Activated CD4-positive, alpha-beta T cell treated with anti-CD3 and anti-CD28 coated beads, Interleukin-2, amount 50 U/mL, for 4 hours (primary cell): ENCODE results near the gene COX20.
"Not testable (repeated sequence)": the region's sequence is repeated elsewhere in the genome, so short reads cannot be mapped to it uniquely, and the experiment has no call there.

Experiments
- DNase-seq, 2 experiments: peaks; one replicate each; pipeline ENCODE4 v3.0.0-alpha.2; 2020

Gene COX20, protein sequence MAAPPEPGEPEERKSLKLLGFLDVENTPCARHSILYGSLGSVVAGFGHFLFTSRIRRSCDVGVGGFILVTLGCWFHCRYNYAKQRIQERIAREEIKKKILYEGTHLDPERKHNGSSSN

DNA sequence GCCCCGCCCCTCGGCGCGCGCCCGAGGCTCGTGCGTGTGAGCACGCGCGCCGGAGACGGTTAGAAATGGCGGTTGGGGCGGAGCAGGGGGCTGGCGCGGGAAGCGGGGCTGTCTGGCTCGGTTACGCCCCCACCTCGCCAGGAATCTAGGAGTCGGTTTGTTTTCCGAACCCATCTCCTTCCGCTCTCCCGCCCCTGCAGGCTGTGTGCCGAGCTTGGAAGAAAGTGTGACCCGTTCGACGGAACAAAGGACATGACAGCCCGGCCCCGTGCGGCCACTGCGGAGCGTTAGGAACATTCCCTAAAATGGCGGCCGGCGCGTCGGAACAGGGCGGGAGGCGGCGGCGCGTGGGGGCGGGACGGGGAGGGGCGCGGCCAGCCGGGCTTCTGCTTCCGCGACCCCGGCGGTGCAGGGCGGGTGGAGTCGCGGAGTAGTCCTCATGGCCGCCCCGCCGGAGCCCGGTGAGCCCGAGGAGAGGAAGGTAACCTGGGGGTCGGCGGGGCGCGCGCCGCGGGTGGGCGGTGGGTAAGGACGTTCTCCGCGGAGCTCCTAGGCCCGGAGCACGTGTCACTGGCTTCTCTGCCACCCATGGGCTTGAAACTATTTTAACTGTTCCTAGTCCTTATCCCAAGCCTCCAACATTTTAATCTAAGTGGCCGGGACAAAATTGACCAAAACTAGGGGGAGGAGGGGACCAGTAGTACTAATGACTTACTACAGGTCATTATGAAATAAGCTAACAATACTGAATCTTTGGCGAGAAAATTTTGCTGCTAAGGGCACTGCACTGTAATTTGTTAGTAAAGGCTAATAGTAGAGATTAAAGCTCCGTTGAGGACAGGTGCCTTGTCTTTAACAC is at the start of gene COX20:
TSS of gene COX20 (plus strand) at position 383 of the 859 bp plus-strand sequence. CDS start at position 440, 57 bp downstream.
- peak; percentile 82 to 83 for DNase-seq

DNA sequence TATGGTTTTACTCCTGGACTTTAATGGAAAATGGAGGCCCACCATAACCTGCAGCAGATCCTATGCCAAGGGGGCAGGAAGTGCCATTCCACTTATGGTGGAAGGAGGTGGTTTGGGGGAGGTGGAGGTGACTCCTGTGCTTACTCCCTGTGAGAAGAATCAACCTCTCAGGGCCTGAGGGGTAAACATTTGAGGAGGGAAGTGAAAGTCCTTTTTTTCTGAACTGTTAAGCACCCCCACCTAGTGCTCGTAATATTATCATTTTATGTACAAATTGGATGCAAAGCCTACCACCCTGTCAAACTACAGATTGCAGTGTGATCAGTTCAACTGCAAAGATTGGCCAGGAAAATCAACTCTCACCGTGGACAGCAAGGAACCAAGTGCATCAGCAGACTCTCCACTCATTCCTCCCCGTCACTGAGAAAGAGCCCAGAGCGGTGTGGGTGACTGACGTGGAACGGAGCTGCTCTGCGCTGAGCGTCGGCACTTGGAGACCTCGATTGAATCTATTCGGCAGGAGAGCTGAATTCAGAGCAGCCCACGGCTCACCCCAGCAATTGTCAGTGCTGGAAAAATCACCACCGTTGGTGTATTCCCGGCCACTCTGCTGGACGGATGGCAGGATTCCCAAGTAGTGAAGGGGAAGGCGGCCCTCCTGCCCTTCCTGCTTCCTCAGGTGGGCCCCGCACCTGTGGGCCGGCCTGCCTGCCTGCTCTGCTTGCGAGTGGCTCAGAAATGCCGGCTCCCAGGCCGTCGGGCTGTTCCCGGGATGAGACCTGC is 46.8 kb upstream of the COX20 start:
- no peak for DNase-seq

GRCh38 chr1:244789276-244789580 is 46.2 kb upstream of the COX20 start:
- no peak for DNase-seq

DNA sequence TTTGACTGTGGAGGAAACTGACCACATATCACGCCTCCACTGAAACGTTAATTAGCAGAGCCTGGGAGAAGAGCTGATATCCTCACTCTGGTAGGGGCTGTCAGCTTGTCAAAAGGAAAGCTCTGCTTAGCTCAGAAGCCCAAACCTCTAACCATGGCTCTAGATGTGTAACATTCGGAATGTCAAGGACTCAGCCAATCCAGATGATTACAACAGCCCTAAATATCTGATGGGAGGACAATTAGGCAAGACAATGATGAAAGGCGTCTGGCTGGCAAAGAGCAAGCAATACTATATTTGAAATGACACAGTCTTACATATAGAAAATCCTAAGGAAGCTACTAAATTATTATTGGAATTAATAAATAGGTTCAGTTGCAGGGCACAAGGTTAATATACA is 45.7 kb upstream of the COX20 start:
- DNase-seq, result no peak

GRCh38 chr1:244791061-244791460 is 44.4 kb upstream of the COX20 start:
- DNase-seq, result no peak

DNA sequence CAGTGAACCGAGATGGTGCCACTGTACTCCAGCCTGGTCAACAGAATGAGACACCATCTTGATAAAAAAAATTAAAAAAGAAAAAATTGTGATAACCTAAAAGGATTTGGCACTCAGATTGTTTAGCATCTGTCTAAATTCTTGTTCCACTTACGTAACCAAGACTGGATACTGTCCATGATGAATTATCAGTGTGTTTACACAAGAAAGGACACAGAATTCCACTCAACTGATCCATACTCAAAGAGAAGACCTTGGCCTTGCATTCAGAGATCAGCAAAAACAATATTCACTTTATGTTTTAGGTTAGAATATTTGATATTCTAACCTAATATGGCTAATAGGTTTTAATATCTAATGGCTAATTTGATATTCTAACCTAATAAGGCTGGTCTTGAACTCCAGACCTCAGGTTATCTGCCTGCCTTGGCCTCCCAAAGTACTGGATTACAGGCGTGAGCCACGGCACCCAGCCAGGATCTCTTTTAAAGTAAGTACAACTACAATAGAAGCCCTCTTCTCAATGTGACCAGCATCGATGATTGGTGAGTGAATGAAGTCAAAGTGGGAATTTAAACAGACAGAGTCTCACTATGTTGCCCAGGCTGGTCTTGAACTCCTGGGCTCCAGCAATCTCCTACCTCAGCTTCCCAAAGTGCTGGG is 43.1 kb upstream of the COX20 start:
- DNase-seq, result no peak

- DNase-seq, result no peak
Observed at GRCh38 chr1:244794071-244794470, 41.4 kb upstream of the COX20 start.

DNA sequence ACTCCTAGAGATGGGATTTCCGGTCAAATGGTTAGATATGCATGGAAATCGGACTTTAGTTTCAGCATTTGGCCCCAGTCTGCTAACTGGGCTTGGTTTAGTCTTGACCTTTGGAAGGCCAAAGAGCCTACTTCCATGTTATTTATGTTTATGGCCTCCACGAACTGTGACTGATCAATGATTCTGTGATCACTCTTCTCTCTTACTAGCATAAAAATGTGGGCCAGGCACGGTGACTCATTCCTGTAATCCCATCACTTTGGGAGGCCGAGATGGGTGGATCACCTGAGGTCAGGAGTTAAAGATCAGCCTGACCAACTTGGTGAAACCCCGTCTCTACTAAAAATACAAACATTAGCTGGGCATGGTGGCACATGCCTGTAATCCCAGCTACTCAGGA is 40.9 kb upstream of the COX20 start:
- not testable (repeated sequence) for DNase-seq

DNA sequence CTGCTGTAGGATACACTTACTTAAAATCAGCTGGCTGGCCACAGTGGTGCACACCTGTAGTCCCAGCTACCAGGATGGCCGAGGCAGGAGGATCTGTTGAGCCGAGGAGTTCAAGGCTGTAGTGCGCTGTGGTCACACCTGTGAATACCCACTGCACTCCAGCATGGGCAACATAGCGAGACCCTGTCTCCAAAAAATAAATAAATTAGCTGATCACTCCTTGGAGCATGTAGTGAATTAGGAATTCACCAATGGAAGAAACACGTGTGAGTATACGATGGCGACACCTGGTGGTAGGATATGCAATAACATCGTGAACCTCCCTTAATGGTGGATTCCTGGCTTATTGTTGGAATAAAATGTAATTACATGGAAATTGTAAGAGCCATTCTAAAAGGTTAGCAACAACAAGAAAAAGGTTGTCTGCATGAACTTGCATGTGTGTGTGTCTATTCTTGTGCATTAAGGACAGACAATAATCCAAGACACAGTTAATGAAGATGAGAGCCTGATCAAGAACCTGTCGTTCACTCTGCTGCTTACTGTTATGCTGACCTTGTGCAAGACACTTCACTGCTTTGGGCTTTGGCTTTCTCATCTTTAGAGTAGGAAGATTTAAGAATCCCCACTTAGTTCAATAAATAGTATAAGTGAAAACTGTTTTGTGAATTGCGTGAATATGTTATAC is 38.6 kb upstream of the COX20 start:
- DNase-seq, result peak; percentile 38 to 44

DNA sequence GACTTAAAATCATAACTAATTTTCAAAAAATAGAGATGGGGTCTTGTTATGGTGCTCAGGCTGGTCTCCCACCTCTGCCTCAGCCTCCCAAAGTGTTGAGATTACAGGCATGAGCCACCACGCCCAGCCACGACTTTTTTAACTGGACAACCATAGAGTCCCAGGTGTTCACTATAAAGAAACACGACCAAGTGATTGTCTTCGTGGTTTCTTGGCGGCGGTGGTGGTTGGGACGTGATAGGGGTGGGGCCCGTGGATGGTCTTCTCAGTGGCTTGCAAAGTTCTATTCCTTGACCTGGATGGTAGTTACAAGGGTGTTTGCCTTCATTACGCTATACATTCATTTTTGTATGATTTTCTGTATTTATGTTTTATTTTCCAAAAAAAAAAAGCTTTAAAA is 34.6 kb upstream of the COX20 start:
- DNase-seq, result no peak

- peak; percentile 42 to 48 for DNase-seq
Observed at GRCh38 chr1:244801246-244801645, 34.2 kb upstream of the COX20 start.

- no peak for DNase-seq
Observed at GRCh38 chr1:244802041-244802440, 33.4 kb upstream of the COX20 start.

DNA sequence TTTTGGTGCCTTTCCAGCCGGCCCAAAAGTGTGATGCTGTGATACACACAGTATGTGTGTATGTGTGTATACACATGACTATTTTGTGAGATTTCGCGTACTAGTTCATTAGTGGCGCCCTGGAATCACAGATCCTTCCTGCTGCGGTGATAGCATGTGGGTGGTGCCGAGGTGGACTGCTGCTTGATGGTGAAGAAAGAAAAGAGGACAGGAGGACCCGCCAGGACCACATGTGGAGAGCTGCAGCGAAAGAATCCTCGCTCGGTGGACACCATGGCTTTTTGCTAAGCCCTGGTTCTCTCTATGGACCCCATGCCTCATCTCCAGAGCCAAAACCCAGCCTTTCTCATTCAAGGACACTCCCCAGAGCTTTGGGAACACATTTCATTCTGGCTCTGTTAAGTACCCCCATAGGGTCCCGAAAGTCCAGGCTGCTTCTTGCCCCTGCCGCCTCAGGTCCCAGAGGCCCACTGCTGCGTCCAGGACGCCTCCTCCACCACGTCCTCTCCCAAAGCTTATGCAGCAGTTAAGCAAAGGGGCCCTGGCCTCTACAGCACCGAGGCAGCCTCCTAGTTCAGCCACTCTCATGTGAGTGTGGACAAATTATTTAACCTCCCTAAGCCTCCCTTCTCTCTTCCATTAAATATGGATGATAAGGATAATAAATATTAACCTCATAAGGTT is 32.8 kb upstream of the COX20 start:
- DNase-seq, result no peak

DNA sequence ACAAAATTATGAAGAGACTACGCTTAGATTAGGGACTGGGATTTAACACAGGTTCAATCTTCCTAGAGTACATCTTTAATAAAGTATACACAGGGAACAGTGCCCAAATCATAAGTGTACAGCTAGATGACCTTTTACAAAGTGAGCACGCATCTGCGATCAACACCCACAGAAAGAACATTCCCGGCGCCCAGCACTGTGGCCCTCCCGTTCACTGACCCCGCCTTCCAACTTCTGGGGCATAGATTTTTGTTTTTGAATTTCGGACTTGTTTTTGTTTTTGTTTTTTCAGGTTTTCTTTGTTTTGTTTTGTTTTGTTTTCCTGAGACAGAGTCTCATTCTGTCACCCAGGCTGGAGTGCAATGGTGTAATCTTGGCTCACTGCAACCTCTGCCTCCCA is 30.6 kb upstream of the COX20 start:
- no peak for DNase-seq

GRCh38 chr1:244807138-244807537 is 28.3 kb upstream of the COX20 start:
- no peak for DNase-seq

DNA sequence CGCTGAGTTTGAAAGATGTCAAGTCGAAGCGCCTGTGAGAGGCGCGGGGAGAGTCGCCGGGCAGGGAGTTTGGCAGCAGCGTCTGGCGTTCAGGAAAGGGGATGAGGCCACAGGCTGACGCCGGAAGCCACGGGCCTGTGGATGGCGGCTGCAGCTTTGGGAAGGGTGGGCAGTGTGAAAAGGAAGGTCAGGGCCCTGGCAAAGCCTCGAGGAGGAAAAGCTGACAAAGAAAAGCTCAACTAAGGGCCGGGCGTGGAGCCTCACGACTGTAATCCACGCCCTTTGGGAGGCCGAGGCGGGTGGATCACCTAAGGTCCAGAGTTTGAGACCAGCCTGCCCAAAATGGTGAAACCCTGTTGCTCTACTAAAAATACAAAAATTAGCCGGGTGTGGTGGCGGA is 25.2 kb upstream of the COX20 start:
- no peak for DNase-seq

GRCh38 chr1:244813327-244813726 is 22.1 kb upstream of the COX20 start:
- DNase-seq, result no peak

GRCh38 chr1:244815600-244816099 is 19.8 kb upstream of the COX20 start:
- DNase-seq, result no peak

- no peak for DNase-seq
Observed at GRCh38 chr1:244817415-244817894, 18.0 kb upstream of the COX20 start.

DNA sequence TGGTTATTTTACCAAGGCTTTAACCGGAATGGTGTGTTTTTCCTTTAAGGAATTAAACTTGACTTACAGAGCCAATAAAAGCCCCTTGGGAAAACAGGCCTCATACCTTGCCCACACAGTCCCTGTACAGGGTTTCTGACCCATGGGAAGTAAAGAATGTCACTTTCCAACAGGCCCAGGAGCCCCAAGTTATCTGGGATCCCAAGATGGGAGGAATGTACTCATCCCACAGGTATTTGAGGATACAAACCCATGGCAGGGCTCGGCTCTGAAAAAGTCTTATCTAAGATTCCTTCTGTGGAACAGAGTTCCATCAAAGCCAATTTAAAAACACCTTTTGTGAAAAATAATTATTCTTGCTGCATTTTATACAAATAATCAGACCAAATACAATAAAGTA is 15.3 kb upstream of the COX20 start:
- DNase-seq, result no peak

GRCh38 chr1:244821134-244821533 is 14.3 kb upstream of the COX20 start:
- no peak for DNase-seq

DNA sequence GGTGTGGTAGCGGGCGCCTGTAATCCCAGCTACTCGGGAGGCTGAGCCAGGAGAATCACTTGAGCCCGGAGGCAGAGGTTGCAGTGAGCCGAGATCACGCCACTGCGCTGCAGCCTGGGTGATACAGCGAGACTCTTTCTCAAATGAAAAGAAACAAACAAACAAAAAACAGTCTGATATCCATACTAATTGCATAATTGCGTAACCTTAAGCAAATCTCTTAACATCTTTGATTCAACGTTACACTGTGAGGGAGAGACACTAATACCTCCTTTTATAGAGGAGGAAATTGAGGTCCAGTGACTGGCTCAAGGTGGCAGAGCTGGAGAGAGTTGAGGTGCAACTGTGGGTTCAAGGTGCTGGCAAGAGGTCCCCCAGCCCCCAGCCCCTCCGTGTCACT is 12.6 kb upstream of the COX20 start:
- no peak for DNase-seq
